ENCODE results near the gene ZNF407. TPM values are rescaled to one million over a fixed set of nuclear protein-coding genes. Genes with fewer than 3 reads are reported as not detected.

ZNF407 gene
- total RNA-seq, 2 donors from 2014 or later, result 16.5 to 22.1 TPM

GRCh38 chr18:74874351-74874750 is 276.7 kb downstream of the ZNF407 start:
- no peaks in the 10 kb centered on the region for H3K9me3 Mint-ChIP-seq
- no peak for DNase-seq (ENCODE audit: low spot score in 2 of 2)
- no peak for ATAC-seq
- no peak overlapping the region for H3K27ac Mint-ChIP-seq
- H3K36me3 Mint-ChIP-seq, result no peaks in the 10 kb centered on the region

GRCh38 chr18:74876630-74877243 is 279.1 kb downstream of the ZNF407 start:
- H3K27ac Mint-ChIP-seq, result no peak overlapping the region
- peaks cover 0 to 3% of the 10 kb centered on the region in 2 donors for H3K9me3 Mint-ChIP-seq
- peaks cover 6 to 12% of the 10 kb centered on the region in 2 donors for H3K36me3 Mint-ChIP-seq
- DNase-seq (ENCODE audit: low spot score in 2 of 2), result no peak
- no peak for ATAC-seq

- ATAC-seq, result no peak
- no peak for DNase-seq (ENCODE audit: low spot score in 2 of 2)
- no peak overlapping the region for H3K27ac Mint-ChIP-seq
- peaks cover 0 to 4% of the 10 kb centered on the region in 2 donors for H3K9me3 Mint-ChIP-seq
- peaks cover 8 to 14% of the 10 kb centered on the region in 2 donors for H3K36me3 Mint-ChIP-seq
Observed at GRCh38 chr18:74878267-74878666, 280.6 kb downstream of the ZNF407 start.

GRCh38 chr18:74880706-74881278 is 283.1 kb downstream of the ZNF407 start:
- Mint-ChIP-seq H3K36me3 (peaks cover 8 to 14% of the 10 kb centered on the region in 2 donors), H3K27ac (no peak overlapping the region), H3K9me3 (peaks cover 0 to 4% of the 10 kb centered on the region in 2 donors)
- no peak for ATAC-seq
- no peak for DNase-seq (ENCODE audit: low spot score in 2 of 2)

- DNase-seq (ENCODE audit: low spot score in 2 of 2), result no peak
- H3K9me3 Mint-ChIP-seq, result no peaks in the 10 kb centered on the region
- H3K36me3 Mint-ChIP-seq, result peaks cover 0 to 5% of the 10 kb centered on the region in 2 donors
- ATAC-seq, result no peak
- no peak overlapping the region for H3K27ac Mint-ChIP-seq
Observed at GRCh38 chr18:74892066-74892627, 294.5 kb downstream of the ZNF407 start.

GRCh38 chr18:74895686-74896085 is 298.0 kb downstream of the ZNF407 start:
- Mint-ChIP-seq H3K27ac (no peak overlapping the region), H3K36me3 (peaks cover 0 to 9% of the 10 kb centered on the region in 2 donors), H3K9me3 (no peaks in the 10 kb centered on the region)
- ATAC-seq (no peak), DNase-seq (ENCODE audit: low spot score in 2 of 2) (no peak)

GRCh38 chr18:74896390-74896991 is 298.8 kb downstream of the ZNF407 start:
- Mint-ChIP-seq H3K36me3 (peaks cover 0 to 6% of the 10 kb centered on the region in 2 donors), H3K9me3 (no peaks in the 10 kb centered on the region), H3K27ac (no peak overlapping the region)
- DNase-seq (ENCODE audit: low spot score in 2 of 2) (peak in 1 of 2 donors; percentile 27), ATAC-seq (peak in 1 of 2 donors; percentile 55)

GRCh38 chr18:74897971-74898657 is 300.4 kb downstream of the ZNF407 start:
- DNase-seq (ENCODE audit: low spot score in 2 of 2), result no peak
- Mint-ChIP-seq H3K9me3 (no peaks in the 10 kb centered on the region), H3K27ac (no peak overlapping the region), H3K36me3 (peaks cover 0 to 6% of the 10 kb centered on the region in 2 donors)
- ATAC-seq, result no peak

- H3K27ac Mint-ChIP-seq, result no peak overlapping the region
- ATAC-seq, result no peak
- DNase-seq (ENCODE audit: low spot score in 2 of 2), result no peak
- no peaks in the 10 kb centered on the region for H3K9me3 Mint-ChIP-seq
- peaks cover 0 to 6% of the 10 kb centered on the region in 2 donors for H3K36me3 Mint-ChIP-seq
Observed at GRCh38 chr18:74898965-74899364, 301.3 kb downstream of the ZNF407 start.

- ATAC-seq, result peak in 1 of 2 donors; percentile 35
Observed at GRCh38 chr18:74899554-74899953, 301.9 kb downstream of the ZNF407 start.

GRCh38 chr18:74901362-74902146 is 303.9 kb downstream of the ZNF407 start:
- no peak for DNase-seq (ENCODE audit: low spot score in 2 of 2)
- Mint-ChIP-seq H3K27ac (no peak overlapping the region), H3K9me3 (no peaks in the 10 kb centered on the region), H3K36me3 (peaks cover 0 to 12% of the 10 kb centered on the region in 2 donors)
- ATAC-seq, result no peak

More at GRCh38 chr18:74899554-74899953, 301.9 kb downstream of the ZNF407 start:
- peaks cover 0 to 10% of the 10 kb centered on the region in 2 donors for H3K36me3 Mint-ChIP-seq
- no peak for DNase-seq (ENCODE audit: low spot score in 2 of 2)
- H3K27ac Mint-ChIP-seq, result no peak overlapping the region
- no peaks in the 10 kb centered on the region for H3K9me3 Mint-ChIP-seq

- DNase-seq (ENCODE audit: low spot score in 2 of 2) (no peak), ATAC-seq (no peak)
- Mint-ChIP-seq H3K27ac (no peak overlapping the region), H3K9me3 (no peaks in the 10 kb centered on the region), H3K36me3 (peaks cover 0 to 12% of the 10 kb centered on the region in 2 donors)
Observed at GRCh38 chr18:74902147-74902455, 304.4 kb downstream of the ZNF407 start.

- no peak for ATAC-seq
- no peaks in the 10 kb centered on the region for H3K9me3 Mint-ChIP-seq
Observed at GRCh38 chr18:74905247-74905646, 307.6 kb downstream of the ZNF407 start.

GRCh38 chr18:74906184-74906583 is 308.5 kb downstream of the ZNF407 start:
- H3K27ac Mint-ChIP-seq, result no peak overlapping the region
- ATAC-seq (no peak), DNase-seq (ENCODE audit: low spot score in 2 of 2) (no peak)
- peaks cover 0 to 6% of the 10 kb centered on the region in 2 donors for H3K36me3 Mint-ChIP-seq
- no peaks in the 10 kb centered on the region for H3K9me3 Mint-ChIP-seq

More at GRCh38 chr18:74905247-74905646, 307.6 kb downstream of the ZNF407 start:
- Mint-ChIP-seq H3K36me3 (peaks cover 0 to 6% of the 10 kb centered on the region in 2 donors), H3K27ac (no peak overlapping the region)
- no peak for DNase-seq (ENCODE audit: low spot score in 2 of 2)

GRCh38 chr18:74914052-74914591 is 316.5 kb downstream of the ZNF407 start:
- DNase-seq (ENCODE audit: low spot score in 2 of 2), result no peak
- ATAC-seq, result no peak
- H3K9me3 Mint-ChIP-seq, result no peaks in the 10 kb centered on the region
- H3K27ac Mint-ChIP-seq, result no peak overlapping the region
- no peaks in the 10 kb centered on the region for H3K36me3 Mint-ChIP-seq

- no peak for ATAC-seq
- Mint-ChIP-seq H3K27ac (no peak overlapping the region), H3K36me3 (no peaks in the 10 kb centered on the region), H3K9me3 (no peaks in the 10 kb centered on the region)
- no peak for DNase-seq (ENCODE audit: low spot score in 2 of 2)
Observed at GRCh38 chr18:74914648-74915047, 317.0 kb downstream of the ZNF407 start.

Measured in activated naive CD4-positive, alpha-beta T cell treated with anti-CD3 and anti-CD28 coated beads, Interleukin-2, amount 50 U/mL, for 72 hours (primary cell).